HG03135 (cell line): ENCODE results near the gene ARHGAP24.
"Not testable (repeated sequence)": the region's sequence is repeated elsewhere in the genome, so short reads cannot be mapped to it uniquely, and the experiment has no call there.

Experiments
- ATAC-seq: cut with Tn5 transposase; IDR thresholded peaks from one replicate; pipeline ENCODE4 v1.9.1; 2021; ENCODE audit warnings: mild to moderate bottlenecking, moderate library complexity; ENCODE audit not compliant: unreplicated experiment

ARHGAP24 gene

DNA sequence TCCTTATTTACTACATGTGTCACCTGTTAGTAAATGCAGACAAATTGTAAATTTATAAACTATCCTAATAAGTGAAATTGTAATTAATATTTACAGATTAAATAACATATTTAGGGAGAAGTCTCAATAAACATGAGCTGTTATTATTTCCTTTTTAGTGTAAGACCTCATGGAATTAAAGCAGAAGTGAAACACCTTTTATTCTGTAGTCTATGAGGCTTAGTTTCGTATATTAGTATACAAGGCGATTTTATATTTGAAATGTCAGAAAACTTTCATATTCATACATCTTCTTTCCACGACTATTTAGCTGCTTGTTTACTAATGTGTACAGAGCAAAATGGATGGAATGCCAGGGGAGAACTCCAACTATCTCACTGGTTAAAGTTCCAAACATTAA, 414.4 kb downstream of the ARHGAP24 start:
- no peak for ATAC-seq

DNA sequence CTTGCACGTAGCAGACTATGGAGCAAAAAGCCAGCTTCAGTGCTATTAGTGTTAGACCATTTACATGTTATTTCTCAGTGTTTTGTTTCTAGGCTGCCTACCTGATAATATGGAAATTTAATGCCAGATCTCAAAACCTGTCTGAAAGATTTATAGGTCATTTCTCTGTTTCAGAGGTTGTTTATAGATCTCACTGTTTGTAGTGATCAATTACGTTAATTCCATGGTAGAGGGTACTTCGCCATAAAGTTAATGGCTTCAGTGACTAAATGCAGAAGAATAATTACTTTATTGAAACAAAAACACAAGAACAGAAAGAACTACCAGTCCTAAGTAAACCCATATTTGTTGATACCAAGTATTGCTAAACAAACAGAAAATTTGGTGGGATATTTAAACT, 420.8 kb downstream of the ARHGAP24 start:
- ATAC-seq, result no peak

DNA sequence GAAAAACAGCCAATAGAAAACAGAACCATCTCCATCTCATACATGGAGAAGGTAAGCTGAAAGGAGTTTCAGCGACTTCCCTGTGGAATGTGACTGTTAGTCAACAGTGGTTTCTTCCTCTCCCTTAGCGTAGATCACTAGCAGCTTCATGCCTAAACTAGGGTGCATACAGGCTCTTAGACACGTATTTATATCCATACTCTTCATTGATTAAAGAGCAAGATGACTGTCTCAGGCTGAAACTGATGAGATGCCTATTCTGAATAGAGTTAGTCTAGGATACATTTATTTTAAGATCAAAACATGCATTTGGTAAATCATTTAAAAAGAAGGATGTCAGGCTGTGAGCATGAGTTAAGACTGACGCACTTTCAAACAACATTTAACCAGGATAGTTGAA, 423.3 kb downstream of the ARHGAP24 start:
- ATAC-seq, result no peak

DNA sequence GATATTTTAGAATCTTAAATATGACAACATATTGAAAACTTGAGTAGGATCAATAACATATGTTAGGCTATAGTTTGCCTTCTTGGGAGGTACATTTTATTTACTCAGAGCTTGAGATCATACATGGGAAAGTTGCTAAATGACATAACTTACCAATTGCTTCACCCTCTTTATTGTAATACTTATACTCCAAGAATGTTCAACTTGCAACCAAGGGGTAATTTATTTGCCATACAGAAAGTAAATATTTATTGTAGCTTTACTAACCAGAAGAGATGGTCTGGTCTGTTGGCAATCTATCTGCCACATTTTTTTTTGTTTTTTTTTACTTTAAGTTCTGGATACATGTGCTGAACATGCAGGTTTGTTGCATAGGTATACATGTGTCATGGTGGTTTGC, 426.6 kb downstream of the ARHGAP24 start:
- ATAC-seq, result no peak

DNA sequence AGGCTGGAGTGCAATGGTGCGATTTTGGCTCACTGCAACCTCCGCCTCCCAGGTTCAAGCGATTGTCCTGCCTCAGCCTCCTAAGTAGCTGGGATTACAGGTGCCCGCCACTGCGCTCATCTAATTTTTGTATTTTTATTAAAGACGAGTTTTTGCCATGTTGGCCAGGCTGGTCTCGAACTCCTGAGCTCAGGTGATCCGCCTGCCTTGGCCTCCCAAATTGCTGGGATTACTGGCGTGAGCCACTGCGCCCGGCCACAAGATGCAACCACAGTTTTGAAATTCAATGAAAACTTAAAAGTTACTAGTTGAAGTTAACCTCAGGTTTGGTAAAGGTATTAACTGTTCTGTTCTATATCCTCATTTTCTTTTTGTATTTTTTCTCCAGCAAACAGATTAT, 427.7 kb downstream of the ARHGAP24 start:
- not testable (repeated sequence) for ATAC-seq

DNA sequence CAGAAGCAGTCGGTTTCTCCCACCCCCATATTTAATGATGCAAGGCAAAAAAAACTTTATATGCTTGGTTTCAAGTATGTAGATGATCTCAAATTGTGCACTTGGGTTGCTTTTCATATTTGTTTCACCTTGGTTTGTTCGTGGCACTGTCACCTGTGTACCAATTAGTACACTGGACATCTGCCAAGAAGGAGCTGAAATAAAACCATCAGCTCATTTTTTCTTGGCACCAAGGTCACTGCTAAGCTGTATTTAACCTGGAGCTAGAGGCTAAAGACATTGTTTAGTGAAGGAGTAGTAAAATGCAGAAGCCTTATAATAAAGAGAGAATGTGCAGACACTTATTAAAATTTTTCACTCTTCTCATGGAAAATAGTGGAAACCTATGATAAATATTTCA, 430.8 kb downstream of the ARHGAP24 start:
- no peak for ATAC-seq

DNA sequence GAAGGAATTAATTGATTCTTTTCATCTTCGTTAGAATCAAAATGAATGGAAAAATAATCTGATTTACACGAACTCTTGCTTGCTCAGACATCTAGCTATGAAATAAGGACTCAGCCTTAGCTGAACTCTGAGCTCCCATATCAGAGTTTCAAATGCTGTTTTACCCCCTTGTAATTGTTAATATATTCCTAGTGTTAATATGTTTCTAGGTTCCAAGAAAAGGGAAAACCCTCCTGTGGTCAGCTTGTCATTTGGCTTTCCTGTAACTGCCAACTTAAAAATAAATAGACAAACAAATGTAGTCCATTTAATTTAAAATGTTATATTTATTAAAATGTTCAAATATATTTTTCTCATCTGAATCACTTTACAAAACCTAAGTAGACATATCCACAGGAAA, 432.1 kb downstream of the ARHGAP24 start:
- ATAC-seq, result no peak

DNA sequence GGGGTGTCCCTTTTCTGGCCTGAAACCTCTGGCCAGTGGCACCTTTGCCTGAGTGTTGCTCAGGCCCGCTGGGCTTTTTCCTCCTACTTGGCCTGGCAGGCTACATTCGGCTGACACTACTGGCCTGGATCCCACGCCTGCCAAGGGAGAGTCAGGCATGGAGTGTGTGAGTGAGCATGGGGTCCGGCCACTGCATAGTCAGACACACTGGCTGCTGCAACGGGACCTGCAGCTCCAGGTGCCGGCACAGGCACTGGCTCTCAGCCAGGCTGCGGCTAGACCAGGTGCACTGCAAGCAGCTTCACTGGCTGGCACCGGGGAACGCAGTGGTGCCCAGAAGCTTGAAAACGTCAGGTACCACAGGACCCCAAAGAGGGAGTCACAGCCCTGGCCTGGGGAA, 434.9 kb downstream of the ARHGAP24 start:
- no peak for ATAC-seq

DNA sequence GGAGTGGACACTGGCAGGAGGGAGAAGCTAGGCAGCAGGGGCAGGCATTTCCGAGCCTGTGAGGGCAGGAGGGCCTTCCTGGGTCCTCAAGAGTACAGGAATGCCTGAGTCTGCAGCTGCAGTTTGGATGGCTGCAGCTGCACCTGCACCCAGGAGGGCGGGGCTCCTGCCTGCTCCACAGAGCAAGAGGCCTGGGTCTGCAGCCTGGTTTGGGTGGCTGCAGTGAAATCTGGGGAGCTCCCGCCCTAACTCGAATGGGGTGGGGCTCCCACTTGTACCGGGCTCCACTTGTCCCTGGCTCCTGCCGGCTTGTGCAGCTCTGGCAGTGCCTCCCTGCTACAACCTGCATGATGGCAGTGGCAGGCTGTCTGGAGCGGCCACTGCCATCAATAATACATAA, 436.0 kb downstream of the ARHGAP24 start:
- no peak for ATAC-seq

DNA sequence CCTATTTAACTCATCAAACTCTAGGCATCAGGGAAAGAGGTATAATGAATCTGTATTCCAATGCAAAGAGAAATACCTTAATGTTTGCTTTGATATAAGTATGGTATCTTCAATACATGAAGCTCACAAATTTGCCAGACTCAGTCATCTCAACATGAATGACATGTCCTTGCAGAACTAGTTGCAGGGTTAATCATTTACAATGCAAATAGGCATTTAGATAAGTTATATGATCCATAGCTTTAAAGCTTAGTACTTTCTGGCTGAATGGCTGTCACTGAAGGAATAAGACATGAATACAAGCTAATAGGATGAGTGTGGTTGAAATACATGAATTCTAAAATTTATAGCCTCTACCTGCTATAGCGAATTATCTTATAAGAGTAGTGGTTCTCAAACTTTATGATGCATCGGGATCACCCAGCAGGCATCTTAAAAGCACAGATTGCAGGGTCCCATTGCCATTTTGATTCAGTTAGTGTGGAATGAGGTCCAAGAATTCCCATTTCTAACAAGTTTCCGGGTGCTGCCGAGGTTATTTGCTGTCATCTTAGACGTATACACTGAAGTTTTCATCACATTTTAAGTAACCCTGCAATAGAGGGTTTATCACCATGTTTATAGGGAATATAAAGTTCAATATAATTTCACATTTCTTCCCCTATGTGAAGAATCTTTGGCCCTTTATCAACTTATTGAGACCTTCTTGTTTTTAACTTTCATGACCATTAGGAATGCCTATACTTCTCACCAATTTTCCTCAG, 439.2 kb downstream of the ARHGAP24 start:
- no peak for ATAC-seq

DNA sequence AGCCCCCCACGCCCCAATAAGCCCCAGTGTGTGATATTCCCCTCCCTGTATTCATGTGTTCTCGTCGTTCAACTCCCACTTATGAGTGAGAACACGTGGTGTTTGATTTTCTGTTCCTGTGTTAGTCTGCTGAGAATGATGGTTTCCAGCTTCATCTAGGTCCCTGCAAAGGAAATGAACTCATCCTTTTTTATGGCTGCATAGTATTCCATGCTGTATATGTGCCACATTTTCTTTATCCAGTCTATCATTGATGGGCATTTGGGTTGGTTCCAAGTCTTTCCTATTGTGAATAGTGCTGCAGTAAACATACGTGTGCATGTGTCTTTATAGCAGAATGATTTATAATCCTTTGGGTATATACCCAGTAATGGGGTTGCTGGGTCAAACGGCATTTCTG, 440.6 kb downstream of the ARHGAP24 start:
- ATAC-seq, result not testable (repeated sequence)

DNA sequence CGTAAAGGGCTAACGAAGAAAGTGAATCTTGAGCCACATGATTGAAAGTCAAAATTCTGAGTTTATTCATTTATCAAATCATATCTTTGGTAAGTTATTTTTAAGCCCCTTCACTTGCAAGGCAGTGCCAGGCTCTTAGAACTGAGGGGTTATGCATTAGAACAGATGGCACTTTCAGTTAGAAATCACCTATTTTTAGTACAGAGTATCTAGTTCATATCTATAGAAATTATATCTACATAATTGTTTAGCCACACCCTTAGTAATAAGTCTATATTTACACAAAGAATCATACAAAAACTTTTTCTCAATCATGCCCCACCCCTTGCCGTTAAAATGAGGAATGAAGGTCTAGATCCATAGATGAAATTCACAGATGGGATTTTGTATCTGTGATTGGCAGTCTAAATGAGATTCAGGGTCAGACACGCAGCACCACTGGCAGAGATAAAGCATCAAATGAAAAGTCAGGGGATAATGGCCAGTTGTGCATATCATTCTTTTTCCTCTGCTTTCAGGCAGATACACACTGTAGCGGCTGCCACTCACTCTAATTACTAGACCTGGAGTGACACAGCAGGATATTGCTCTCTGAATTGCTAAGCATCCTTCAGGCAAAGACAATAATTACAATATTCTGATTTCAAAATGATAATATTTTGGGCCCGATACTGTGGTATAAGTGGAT, 444.4 kb downstream of the ARHGAP24 start:
- no peak for ATAC-seq

DNA sequence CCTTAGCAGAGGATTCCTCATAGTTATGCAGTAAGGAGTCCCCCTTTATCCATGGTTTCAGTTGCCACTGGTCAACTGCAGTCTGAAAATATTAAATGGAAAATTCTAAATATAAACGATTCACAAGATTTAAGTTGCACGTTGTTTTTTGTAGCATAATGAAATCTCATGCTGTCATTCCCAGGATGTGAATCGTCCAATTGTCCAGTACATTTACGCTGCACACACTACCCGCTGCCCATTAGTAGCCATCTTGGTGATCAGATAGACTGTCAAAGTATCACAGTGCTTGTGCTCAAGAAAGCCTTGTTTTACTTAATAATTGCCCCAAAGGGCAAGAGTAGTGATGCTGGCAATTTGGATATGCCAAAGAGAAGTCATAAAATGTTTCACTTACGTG, 450.1 kb downstream of the ARHGAP24 start:
- no peak for ATAC-seq

DNA sequence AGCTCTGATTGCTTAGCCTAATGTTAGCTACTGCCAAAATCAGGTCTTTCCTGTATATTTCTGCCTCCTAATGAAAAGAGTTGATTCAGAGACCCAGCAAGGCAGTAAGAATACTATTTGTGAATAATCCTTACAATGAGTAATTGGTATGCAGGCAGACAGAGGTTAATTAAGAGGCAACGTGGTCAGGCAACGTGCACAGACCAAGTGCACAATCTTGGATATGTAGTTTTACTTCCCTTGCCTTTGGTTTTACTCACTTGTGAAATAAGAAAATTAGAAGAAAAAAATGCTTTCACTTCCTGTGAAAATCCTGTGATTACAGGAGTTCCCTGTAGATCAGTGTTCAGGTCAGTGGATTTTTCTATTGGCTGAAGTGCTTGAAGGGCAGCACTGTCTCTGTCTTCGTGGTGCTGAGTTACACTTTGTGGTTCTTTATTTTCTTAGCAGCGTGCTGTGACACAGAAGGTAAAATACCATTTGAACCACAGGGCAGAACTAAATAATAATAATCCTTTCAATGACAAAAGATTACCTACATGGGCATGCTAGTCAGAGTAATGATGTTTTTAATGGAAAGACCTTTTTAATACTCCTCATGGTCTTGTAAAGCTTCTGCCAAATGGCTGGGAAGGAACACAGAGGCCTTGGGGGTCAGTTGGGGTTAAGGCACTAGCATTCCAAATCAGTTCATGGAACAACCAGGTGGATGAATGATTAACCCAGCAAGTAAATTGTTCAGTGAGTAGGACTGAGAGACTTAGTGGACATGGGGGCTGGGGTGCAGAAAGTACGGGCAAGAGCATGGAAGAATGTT, 454.0 kb downstream of the ARHGAP24 start:
- ATAC-seq, result peak; percentile 64

DNA sequence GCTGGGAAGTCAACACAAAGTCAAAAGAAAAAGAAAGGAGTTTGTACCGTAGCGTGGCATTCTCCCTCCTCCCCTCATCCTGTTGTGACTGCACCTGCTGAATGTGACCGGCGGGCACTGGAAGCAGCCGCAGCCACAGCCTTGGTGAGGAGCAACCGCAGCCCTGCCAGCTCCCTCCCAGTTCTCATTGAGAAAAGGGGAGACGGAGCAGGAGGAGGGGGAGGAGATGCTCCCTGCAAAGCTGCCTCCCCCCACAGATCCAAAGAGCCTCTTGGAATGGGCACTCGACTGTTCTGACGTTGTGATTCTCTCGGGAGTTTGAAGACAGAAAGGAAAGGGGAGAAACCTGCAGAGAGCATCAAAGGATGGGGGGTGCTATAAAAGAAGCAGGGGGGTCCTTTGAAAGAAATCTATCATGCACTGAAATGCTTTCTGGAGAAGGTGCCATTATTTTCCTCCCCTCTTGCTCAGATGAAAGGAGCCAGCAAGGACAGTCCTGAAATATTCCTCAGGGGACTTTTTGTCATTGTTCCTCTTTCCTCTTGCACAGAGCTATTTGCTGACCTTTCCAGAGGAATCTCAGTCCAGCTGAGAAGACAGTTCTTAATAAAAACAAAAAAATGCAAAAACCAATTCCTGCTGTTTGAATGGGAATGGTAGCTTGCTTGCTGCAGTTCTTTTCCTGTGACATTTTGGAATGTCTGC, 455.2 kb downstream of the ARHGAP24 start:
- ATAC-seq, result no peak

DNA sequence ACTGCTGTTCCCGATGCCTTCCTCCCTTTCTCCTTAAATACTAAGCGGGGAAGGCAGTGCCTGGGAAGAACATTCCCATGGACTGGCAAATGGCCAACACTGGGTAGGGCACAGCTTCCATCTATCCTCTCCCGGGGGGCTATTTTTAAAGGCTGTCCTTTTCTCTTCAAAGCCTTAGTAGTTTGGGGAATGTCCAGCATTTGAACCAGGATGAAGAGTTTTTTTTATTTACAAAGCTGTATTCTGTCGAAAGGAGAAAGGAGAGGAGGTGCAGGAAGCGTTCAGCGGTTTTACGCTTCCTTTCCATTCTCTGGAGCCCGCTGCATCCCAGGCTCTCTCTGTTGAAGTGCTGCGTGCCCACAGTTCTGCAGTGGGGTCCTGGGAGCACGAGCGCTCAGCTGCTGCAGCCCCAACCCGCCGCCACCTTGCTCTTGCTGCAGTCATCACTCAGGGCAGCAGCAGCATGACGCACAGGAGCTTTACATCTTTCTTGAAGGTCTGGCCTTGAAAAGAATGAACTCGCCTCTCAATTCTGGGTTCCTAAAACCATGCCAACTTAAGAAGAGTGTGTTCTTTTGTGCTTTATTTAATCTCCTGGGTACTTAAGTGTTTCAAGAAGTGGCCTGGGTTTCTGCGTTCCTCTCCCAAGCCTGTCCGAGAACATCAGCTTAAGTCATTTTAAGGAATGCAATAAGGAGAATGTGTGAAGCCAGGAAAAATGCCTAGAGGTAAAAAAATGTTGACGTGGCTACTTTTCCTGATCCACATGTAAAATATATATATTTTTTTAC, 457.7 kb downstream of the ARHGAP24 start:
- no peak for ATAC-seq

DNA sequence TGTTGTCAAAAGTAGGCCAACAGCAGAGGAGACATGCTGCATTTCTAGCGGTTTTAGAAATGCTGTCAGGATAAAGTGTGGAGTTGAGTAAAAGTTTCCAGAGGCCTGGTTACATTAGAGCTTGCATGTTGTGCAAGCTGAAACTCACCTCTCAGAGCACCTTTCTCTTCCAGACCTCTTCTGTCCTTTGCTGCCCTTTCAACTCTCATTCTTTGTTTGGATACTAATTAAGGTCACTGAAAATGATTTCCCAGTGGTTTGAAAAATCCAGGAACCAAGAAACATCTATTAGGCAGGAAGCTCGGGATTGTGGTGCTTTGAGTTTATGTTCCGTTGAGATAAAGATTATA, 458.3 kb downstream of the ARHGAP24 start:
- ATAC-seq, result no peak

DNA sequence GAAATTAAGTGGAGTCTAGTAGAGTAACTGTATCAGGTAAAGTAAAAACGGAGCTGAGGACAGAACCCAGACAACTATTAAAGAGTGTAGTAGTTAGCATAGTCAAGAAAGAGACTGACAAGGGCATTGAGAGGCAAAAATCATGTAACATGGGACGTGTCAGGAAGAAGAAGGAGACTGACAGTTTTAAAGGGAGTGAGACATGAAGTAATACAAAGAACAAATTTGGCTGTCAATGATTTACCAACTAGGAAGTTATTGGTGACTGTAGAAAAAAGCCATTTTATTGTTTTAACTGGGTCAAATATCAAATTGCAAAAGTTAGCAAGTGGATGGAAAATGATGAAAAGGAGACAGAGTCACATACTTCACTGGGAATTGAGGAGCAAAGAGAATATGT, 462.6 kb downstream of the ARHGAP24 start:
- ATAC-seq, result no peak

DNA sequence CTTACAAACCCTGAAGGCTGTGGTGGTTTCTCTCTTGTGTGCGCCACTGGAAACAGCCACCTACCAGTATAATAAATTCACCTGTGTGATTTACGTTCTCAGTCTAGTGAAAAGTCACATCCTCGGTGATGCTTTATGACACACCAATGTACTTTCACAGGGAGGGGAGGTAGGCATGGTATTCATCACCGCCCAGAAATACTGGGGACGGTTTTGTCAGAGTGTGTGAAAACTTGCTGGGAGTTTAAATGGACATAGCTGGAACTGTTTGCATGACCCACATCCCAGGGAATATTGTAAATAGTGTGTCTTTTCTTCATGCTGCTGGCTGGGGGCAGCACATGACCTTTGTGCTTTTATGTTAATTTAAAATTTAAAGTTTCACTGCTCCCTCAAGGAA, 463.1 kb downstream of the ARHGAP24 start:
- no peak for ATAC-seq

DNA sequence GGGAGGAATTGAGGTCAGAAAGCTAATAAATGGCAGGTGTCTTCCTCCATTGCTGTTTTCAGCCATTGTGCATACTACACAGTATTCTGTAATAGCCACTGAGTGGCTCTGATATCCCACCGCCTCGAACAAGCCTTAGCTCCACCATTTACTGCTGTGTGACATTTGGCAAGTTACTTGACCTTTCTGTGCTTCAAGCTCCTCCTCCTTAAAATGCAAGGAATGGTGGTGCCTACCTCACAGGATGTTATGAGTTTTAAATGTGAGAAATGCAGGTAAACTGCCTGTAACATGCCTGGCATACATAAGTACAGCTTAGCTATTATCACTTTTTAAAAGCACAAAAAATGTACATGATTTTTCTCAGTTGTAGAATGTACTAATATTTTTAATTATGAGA, 464.0 kb downstream of the ARHGAP24 start:
- no peak for ATAC-seq
